GM06990 (cell line): ENCODE measurements around the gene CKM.
"Not testable (repeated sequence)": the region's sequence is repeated elsewhere in the genome, so short reads cannot be mapped to it uniquely, and the experiment has no call there.

Experiments used
- DNase-seq: peaks from one replicate; pipeline ENCODE4 v3.0.0-alpha.2; 2011; ENCODE audit not compliant: insufficient read length; ENCODE audit errors: extremely low read depth
- H3K27me3 ChIP-seq: replicated peaks from 2 replicates; pipeline ENCODE4 v1.6.0; 2011; ENCODE audit warnings: low read length; ENCODE audit not compliant: control insufficient read depth, insufficient read depth
- H3K36me3 ChIP-seq: 2 replicates; pipeline ENCODE4 v1.5.1; 2011; ENCODE audit warnings: low read length; ENCODE audit not compliant: control insufficient read depth, insufficient read depth
- H3K4me3 ChIP-seq: replicated peaks from 2 replicates; pipeline ENCODE4 v1.5.1; 2011; ENCODE audit warnings: low read depth, mild to moderate bottlenecking, control low read depth, low read length
- CTCF ChIP-seq: IDR thresholded peaks from 2 replicates; pipeline ENCODE4 v1.5.1; 2011; ENCODE audit warnings: low read length, control low read depth, mild to moderate bottlenecking, inconsistent platforms; ENCODE audit not compliant: insufficient read depth, poor library complexity, severe bottlenecking

Gene CKM

GRCh38 chr19:45321848-45322247, 827 bp downstream of the CKM start:
- Histone ChIP-seq H3K27me3 (no peaks in the 10 kb centered on the region), H3K36me3 (no peaks in the 10 kb centered on the region), H3K4me3 (no peak overlapping the region)
- TF ChIP-seq CTCF: no peak
- no peak for DNase-seq

- H3K4me3 ChIP-seq: no peak overlapping the region
- TF ChIP-seq CTCF: no peak
- no peaks in the 10 kb centered on the region for H3K27me3 ChIP-seq
- no peak for DNase-seq
- H3K36me3 ChIP-seq: no peaks in the 10 kb centered on the region
These were observed 1.5 kb downstream of the CKM start for GRCh38 chr19:45320997-45321775.

- H3K36me3 ChIP-seq: no peaks in the 10 kb centered on the region
- no peak overlapping the region for H3K4me3 ChIP-seq
- no peaks in the 10 kb centered on the region for H3K27me3 ChIP-seq
- no peak for DNase-seq
- TF ChIP-seq CTCF: no peak
These were observed 7.4 kb downstream of the CKM start for GRCh38 chr19:45315304-45315703.

DNA sequence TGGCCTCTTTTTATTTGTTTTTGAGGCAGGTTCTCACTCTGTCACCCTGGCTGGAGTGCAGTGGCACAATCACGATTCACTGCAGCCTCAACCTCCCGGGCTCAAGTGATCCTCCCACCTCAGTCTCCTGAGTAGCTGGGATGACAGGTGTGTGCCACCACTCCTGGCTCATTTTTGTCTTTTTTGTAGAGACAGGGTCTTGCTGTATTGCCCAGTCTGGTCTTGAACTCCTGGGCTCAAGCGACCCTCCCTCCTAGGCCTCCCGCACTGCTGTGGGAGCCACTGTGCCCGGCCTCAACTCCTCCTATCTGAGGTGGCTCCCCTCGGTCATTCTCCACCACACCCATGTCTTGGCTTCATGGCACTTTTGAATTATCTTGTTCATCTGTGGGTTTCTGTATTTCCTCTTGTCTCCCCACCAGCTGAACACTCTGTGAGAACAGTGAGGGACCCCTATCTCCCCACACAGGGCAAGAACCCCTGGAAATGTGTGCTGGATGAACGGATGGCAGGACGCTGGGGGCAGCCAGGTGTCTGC, 7.9 kb downstream of the CKM start:
- no peak for TF ChIP-seq CTCF
- no peak for DNase-seq
- Histone ChIP-seq H3K27me3 (no peaks in the 10 kb centered on the region), H3K36me3 (no peaks in the 10 kb centered on the region), H3K4me3 (no peak overlapping the region)

DNA sequence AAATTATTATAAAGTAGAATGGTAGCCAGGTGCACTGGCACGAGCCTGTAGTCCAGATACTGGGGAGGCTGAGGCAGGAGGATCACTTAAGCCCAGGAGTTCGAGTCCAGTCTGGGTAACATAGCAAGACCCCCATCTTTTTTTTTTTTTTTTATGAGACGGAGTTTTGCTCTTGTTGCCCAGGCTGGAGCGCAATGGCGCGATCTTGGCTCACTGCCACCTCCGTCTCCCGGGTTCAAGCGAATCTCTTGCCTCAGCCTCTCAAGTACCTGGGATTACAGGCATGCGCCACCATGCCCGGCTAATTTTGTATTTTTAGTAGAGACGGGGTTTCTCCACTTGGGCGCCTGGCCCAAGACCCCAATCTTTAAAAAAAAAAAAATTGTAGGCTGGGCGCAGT, 10.4 kb downstream of the CKM start:
- not testable (repeated sequence) for H3K4me3 ChIP-seq, H3K27me3 ChIP-seq, H3K36me3 ChIP-seq, DNase-seq

DNA sequence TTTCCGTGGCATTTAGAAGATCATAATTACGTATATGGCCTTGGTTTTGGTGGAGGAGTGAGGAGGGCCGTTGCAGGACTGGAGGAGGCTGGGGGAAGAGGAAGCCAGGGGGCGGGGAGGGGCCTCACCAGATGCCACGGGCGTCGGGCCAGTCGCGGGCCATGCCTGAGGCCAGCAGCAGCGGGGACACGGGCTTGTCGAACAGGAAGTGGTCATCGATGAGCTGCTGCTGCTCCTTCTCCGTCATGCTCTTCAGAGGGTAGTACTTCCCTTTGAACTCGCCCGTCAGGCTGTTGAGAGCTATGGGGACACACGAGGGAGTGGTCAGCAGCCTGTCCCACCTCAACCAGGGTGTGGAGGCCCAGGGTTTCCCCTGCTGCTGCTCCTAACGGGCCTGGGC, 11.1 kb downstream of the CKM start:
- no peak for TF ChIP-seq CTCF
- H3K36me3 ChIP-seq: no peaks in the 10 kb centered on the region
- H3K4me3 ChIP-seq: no peak overlapping the region
- no peaks in the 10 kb centered on the region for H3K27me3 ChIP-seq
- no peak for DNase-seq

GRCh38 chr19:45309322-45309721, 13.4 kb downstream of the CKM start:
- H3K36me3 ChIP-seq, DNase-seq, H3K27me3 ChIP-seq, H3K4me3 ChIP-seq: not testable (repeated sequence)
